Panc1 (cell line): Measurements from ENCODE around the gene EVX2. TPM values are rescaled to one million over a fixed set of nuclear protein-coding genes. Genes with fewer than 3 reads are reported as not detected.

Experiments used
- ATAC-seq: fragments of 200-7000 bp; cut with Tn5 transposase; 2 replicates; pipeline ENCODE4 v1.9.1; 2020; ENCODE audit warnings: mild to moderate bottlenecking, moderate library complexity
- BruUV-seq: library from RNA; stranded (reverse); fragments of 400-500 nt; replicated peaks from 2 replicates; lab custom pipeline; 2021; lab: Mats Ljungman, UMichigan
- CTCF ChIA-PET: fragments of 300-600 bp; sonication (Branson Sonifier 250); formaldehyde crosslinking; loops from one replicate; lab custom pipeline; 2022; ENCODE audit warnings: antibody characterized with exemption; lab: Charles Lee
- POLR2A ChIA-PET: fragments of 300-600 bp; sonication (Branson Sonifier 250); formaldehyde crosslinking; loops from one replicate; lab custom pipeline; 2022; ENCODE audit warnings: antibody characterized with exemption; lab: Charles Lee
- DNase-seq: peaks from one replicate; pipeline ENCODE4 v3.0.0-alpha.2; 2010; ENCODE audit warnings: low read depth, low spot score
- H3K27ac ChIP-seq: 2 replicates; pipeline ENCODE4 v1.5.1; 2011; ENCODE audit warnings: mild to moderate bottlenecking, low read length, inconsistent platforms
- H3K27me3 ChIP-seq: fragments of 200-500 bp; sonication (Bioruptor generic); 2 replicates; pipeline ENCODE4 v1.6.0; 2014; ENCODE audit warnings: low read length, inconsistent platforms; ENCODE audit not compliant: control insufficient read depth, insufficient read depth
- H3K36me3 ChIP-seq: fragments of 200-500 bp; sonication (Bioruptor generic); 2 replicates; pipeline ENCODE4 v1.5.1; 2014; ENCODE audit warnings: inconsistent platforms, mild to moderate bottlenecking, low read length, moderate library complexity; ENCODE audit not compliant: control insufficient read depth, insufficient read depth
- H3K4me1 ChIP-seq: 2 replicates; pipeline ENCODE4 v1.5.1; 2011; ENCODE audit warnings: inconsistent platforms, mild to moderate bottlenecking, low read length, moderate library complexity; ENCODE audit not compliant: control insufficient read depth, insufficient read depth
- H3K4me3 ChIP-seq, 2 experiments: 2 replicates each; pipeline ENCODE4 v1.5.1; 2011 to 2012; ENCODE audit warnings: low read depth in 2 of 2, low read length in 2 of 2, mild to moderate bottlenecking in 2 of 2, inconsistent platforms in 1 of 2, moderate library complexity in 1 of 2
- H3K9me3 ChIP-seq: fragments of 200-500 bp; sonication (Bioruptor generic); 2 replicates; pipeline ENCODE4 v1.5.1; 2014; ENCODE audit warnings: low read depth, mild to moderate bottlenecking, inconsistent platforms, low read length, moderate library complexity; ENCODE audit not compliant: control insufficient read depth, insufficient read depth
- CTCF ChIP-seq: fragments of 450-650 bp; IDR thresholded peaks from 2 replicates; pipeline ENCODE4 v1.5.1; 2017; ENCODE audit warnings: mild to moderate bottlenecking
- POLR2AphosphoS5 ChIP-seq: IDR thresholded peaks from 2 replicates; pipeline ENCODE4 v1.6.1; 2012; ENCODE audit warnings: mild to moderate bottlenecking, low read depth, low read length, moderate library complexity
- REST ChIP-seq, 2 experiments: IDR thresholded peaks; 2 replicates each; pipeline ENCODE4 v1.6.1; 2011 to 2012; ENCODE audit warnings: low read depth in 2 of 2, control low read depth in 1 of 2, low read length in 1 of 2, mild to moderate bottlenecking in 1 of 2, moderate library complexity in 1 of 2; ENCODE audit not compliant: insufficient read depth in 1 of 2
- SIN3A ChIP-seq: IDR thresholded peaks from 2 replicates; pipeline ENCODE4 v1.6.1; 2012; ENCODE audit warnings: low read depth, mild to moderate bottlenecking, low read length, moderate library complexity, borderline replicate concordance; ENCODE audit not compliant: insufficient read depth
- TCF7L2 ChIP-seq: IDR thresholded peaks from 2 replicates; pipeline ENCODE4 v1.6.1; 2011; ENCODE audit warnings: mild to moderate bottlenecking, low read depth, low read length, inconsistent platforms
- in situ Hi-C: cut with HindIII; loops from 2 replicates; pipeline ENCODE4 v1.10.0; 2016; ENCODE audit warnings: low sequenced_read_pairs, low pct_unique_long_range_greater_than_20kb
- intact Hi-C: fragments of 100-400 bp; cut with micrococcal nuclease; formaldehyde crosslinking; loops from one replicate; pipeline ENCODE4 v1.10.0; 2022; ENCODE audit not compliant: unreplicated experiment
- total RNA-seq: library from RNA; stranded (reverse); gene quantifications from one replicate; pipeline ENCODE4 v1.2.1, GENCODE V29; 2021; ENCODE audit not compliant: unreplicated experiment

The EVX2 gene
- total RNA-seq, 1 experiment from 2014 or later = not detected

GRCh38 chr2:176066645-176067588 is 16.8 kb downstream of the EVX2 start:
- ATAC-seq (no peak), DNase-seq (no peak)
- no peaks in the 10 kb centered on the region for H3K27me3 ChIP-seq
- no TSS peak for BruUV-seq
- intact Hi-C loops (no loop called here), in situ Hi-C loops (no loop called here)
- no peaks in the 10 kb centered on the region for H3K36me3 ChIP-seq
- no peaks in the 10 kb centered on the region for H3K9me3 ChIP-seq
- TF ChIP-seq POLR2AphosphoS5 (no peak), SIN3A (no peak), CTCF (no peak)
- POLR2A ChIA-PET = no interaction called here
- no peaks in the 10 kb centered on the region for H3K4me1 ChIP-seq
- no peak overlapping the region for H3K4me3 ChIP-seq
- no peak overlapping the region for H3K27ac ChIP-seq
- CTCF ChIA-PET = no interaction called here

GRCh38 chr2:176063958-176064357 is 19.8 kb downstream of the EVX2 start:
- no peak for DNase-seq
- Histone ChIP-seq H3K36me3 (no peaks in the 10 kb centered on the region), H3K27me3 (no peaks in the 10 kb centered on the region), H3K9me3 (no peaks in the 10 kb centered on the region), H3K4me1 (no peaks in the 10 kb centered on the region), H3K4me3 (no peak overlapping the region), H3K27ac (no peak overlapping the region)
- ATAC-seq = no peak
- in situ Hi-C loops (no loop called here), intact Hi-C loops (no loop called here)
- BruUV-seq = no TSS peak
- POLR2A ChIA-PET = no interaction called here
- CTCF ChIA-PET = no interaction called here
- no peak for TF ChIP-seq POLR2AphosphoS5
- TF ChIP-seq CTCF = no peak
- TF ChIP-seq SIN3A = no peak

- TF ChIP-seq POLR2AphosphoS5 (no peak), REST (IDR thresholded peaks at IDR 0.05; ENCODE audit: insufficient read depth in 1 of 2, low read depth in 2 of 2, low read length in 1 of 2) (no peak), TCF7L2 (no peak), SIN3A (no peak), CTCF (no peak)
- in situ Hi-C loops = no loop called here
- no peaks in the 10 kb centered on the region for H3K36me3 ChIP-seq
- CTCF ChIA-PET = no interaction called here
- intact Hi-C loops = no loop called here
- no peak for DNase-seq
- no TSS peak for BruUV-seq
- no peaks in the 10 kb centered on the region for H3K4me1 ChIP-seq
- no peak overlapping the region for H3K27ac ChIP-seq
- POLR2A ChIA-PET = no interaction called here
- no peak overlapping the region for H3K4me3 ChIP-seq
- no peaks in the 10 kb centered on the region for H3K9me3 ChIP-seq
- no peaks in the 10 kb centered on the region for H3K27me3 ChIP-seq
- no peak for ATAC-seq
Observed at GRCh38 chr2:176056406-176056805, 27.4 kb downstream of the EVX2 start.
